ENCODE results near the gene MYL4. TPM values are rescaled to one million over a fixed set of nuclear protein-coding genes. Genes with fewer than 3 reads are reported as not detected.

MYL4 gene
- total and polyA plus RNA-seq, 10 of the 15 experiments (the other 5 are each of a cell fraction or from before 2014, with no cell fraction given), result 0.23 to 1.6 (median 0.58) TPM; not detected in 3

DNA sequence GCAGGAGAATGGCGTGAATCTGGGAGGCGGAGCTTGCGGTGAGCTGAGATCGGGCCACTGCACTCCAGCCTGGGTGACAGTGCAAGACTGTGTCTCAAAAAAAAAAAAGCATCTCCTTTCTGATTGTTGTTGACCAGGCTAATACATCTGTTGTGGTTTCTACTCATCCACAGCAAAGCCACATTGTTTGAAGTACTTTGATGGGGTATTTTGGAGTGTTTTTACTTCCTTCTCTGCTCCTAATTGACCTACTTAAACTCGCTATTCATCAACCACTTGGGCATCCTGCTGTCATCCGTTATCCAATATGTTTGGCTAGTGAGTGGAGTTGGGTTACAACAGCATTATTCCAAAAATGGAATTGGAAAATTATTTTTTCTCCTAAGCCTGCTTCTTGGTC lies 16.6 kb upstream of the MYL4 start:
- Histone ChIP-seq H3K27me3 (replicated peaks in 1 of 2; ENCODE audit: control insufficient read depth in 2 of 2, insufficient read depth in 2 of 2, low read length in 1 of 2) (no peaks in the 10 kb centered on the region), H3K9ac (ENCODE audit: control insufficient read depth, insufficient read depth, low read length) (no peak overlapping the region), H4K20me1 (ENCODE audit: control insufficient read depth, insufficient read depth) (no peaks in the 10 kb centered on the region; the same call in 1 of the 2 replicates), H3K4me3 (no peak overlapping the region), H3K27ac (ENCODE audit: control insufficient read depth, insufficient read depth) (peak overlapping the region; percentile 39; the same call in 1 of the 2 replicates), H2AFZ (ENCODE audit: control insufficient read depth, low read depth, low read length) (0 out of 2 replicates have a peak overlapping the region, but pooled peaks have one; percentile 4), H3K36me3 (ENCODE audit: control insufficient read depth in 2 of 2, insufficient read depth in 2 of 2, low read length in 1 of 2) (no peaks in the 10 kb centered on the region), H3K4me1 (ENCODE audit: control insufficient read depth, insufficient read depth, low read length) (peaks cover 4% of the 10 kb centered on the region), H3K9me3 (replicated peaks; ENCODE audit: control insufficient read depth, insufficient read depth, low read length) (no peaks in the 10 kb centered on the region; the same call in 2 of the 3 replicates), H3K4me2 (ENCODE audit: control insufficient read depth, insufficient read depth) (peak overlapping the region; percentile 11; the same call in 1 of the 2 replicates), H3K79me2 (ENCODE audit: control insufficient read depth, insufficient read depth, low read length) (peaks cover 15% of the 10 kb centered on the region)
- DNase-seq (ENCODE audit: low read depth, low spot score) (peak; percentile 83), ATAC-seq (peak; percentile 29), FAIRE-seq (peak; percentile 18)
- POLR2A ChIA-PET, result interaction anchor here (1.2 to 1.7 kb wide), 2 partner anchors 11 to 12 kb away, joined by 5 to 6 read pairs; no protein-coding TSS in a partner anchor
- WGBS (ENCODE audit: insufficient coverage, insufficient replicate concordance, low lambda C conversion rate, missing lambda C conversion rate), result 12% methylated on average over 6 of the region's 6 CpGs
- in situ Hi-C loops (cut with MboI) (no loop called here), intact Hi-C loops (cut with micrococcal nuclease; ENCODE audit: unreplicated experiment) (no loop called here)
- CTCF ChIA-PET, result interaction anchor here (0.8 kb wide), 1 partner anchor 37 kb away, joined by 3 read pairs; no protein-coding TSS in a partner anchor
- no TSS peak for BruUV-seq (replicated peaks)
- RAD21 ChIA-PET (ENCODE audit: unreplicated experiment), result interaction anchor here (1.0 to 1.7 kb wide), 2 partner anchors 11 to 14 kb away, joined by 3 to 7 read pairs; no protein-coding TSS in a partner anchor
- SMC1A ChIA-PET (ENCODE audit: uncharacterized antibody, unreplicated experiment), result interaction anchor here (0.8 to 5.3 kb wide), 5 partner anchors 11 to 38 kb away, joined by 3 to 70 read pairs (median 3); partner anchors contain the start of gene MYL4
- no peak for TF ChIP-seq SUPT20H (IDR thresholded peaks at IDR 0.05; ENCODE audit: borderline replicate concordance, control insufficient read depth, low read depth, low read length)
- TF ChIP-seq EED (IDR thresholded peaks at IDR 0.05; ENCODE audit: low read depth), result peak; percentile 47; the same call in 1 of the 2 replicates
- TF ChIP-seq, protein P1, sequence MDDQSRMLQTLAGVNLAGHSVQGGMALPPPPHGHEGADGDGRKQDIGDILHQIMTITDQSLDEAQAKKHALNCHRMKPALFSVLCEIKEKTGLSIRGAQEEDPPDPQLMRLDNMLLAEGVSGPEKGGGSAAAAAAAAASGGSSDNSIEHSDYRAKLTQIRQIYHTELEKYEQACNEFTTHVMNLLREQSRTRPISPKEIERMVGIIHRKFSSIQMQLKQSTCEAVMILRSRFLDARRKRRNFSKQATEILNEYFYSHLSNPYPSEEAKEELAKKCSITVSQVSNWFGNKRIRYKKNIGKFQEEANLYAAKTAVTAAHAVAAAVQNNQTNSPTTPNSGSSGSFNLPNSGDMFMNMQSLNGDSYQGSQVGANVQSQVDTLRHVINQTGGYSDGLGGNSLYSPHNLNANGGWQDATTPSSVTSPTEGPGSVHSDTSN (IDR thresholded peaks at IDR 0.05; ENCODE audit: insufficient replicate concordance, low read depth, low read length), result no peak
- TF ChIP-seq POU2F2 (IDR thresholded peaks at IDR 0.05; ENCODE audit: borderline replicate concordance, low read depth, low read length), result no peak
- no peak for TF ChIP-seq NR2C1 (IDR thresholded peaks at IDR 0.05)
- no peak for TF ChIP-seq SRF (IDR thresholded peaks at IDR 0.05; ENCODE audit: low read depth in 2 of 2, low read length in 2 of 2)
- TF ChIP-seq CBX3 (IDR thresholded peaks at IDR 0.05; ENCODE audit: borderline replicate concordance, low read depth), result no peak
- TF ChIP-seq POLR2AphosphoS5 (IDR thresholded peaks at IDR 0.05; ENCODE audit: low read length), result no peak
- TF ChIP-seq, protein P2, sequence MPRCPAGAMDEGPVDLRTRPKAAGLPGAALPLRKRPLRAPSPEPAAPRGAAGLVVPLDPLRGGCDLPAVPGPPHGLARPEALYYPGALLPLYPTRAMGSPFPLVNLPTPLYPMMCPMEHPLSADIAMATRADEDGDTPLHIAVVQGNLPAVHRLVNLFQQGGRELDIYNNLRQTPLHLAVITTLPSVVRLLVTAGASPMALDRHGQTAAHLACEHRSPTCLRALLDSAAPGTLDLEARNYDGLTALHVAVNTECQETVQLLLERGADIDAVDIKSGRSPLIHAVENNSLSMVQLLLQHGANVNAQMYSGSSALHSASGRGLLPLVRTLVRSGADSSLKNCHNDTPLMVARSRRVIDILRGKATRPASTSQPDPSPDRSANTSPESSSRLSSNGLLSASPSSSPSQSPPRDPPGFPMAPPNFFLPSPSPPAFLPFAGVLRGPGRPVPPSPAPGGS (IDR thresholded peaks at IDR 0.05; ENCODE audit: borderline replicate concordance, insufficient read depth, low read depth, low read length, poor library complexity, severe bottlenecking), result no peak
- peak; percentile 68 for TF ChIP-seq DPF2 (IDR thresholded peaks at IDR 0.05)
- TF ChIP-seq, protein P3, sequence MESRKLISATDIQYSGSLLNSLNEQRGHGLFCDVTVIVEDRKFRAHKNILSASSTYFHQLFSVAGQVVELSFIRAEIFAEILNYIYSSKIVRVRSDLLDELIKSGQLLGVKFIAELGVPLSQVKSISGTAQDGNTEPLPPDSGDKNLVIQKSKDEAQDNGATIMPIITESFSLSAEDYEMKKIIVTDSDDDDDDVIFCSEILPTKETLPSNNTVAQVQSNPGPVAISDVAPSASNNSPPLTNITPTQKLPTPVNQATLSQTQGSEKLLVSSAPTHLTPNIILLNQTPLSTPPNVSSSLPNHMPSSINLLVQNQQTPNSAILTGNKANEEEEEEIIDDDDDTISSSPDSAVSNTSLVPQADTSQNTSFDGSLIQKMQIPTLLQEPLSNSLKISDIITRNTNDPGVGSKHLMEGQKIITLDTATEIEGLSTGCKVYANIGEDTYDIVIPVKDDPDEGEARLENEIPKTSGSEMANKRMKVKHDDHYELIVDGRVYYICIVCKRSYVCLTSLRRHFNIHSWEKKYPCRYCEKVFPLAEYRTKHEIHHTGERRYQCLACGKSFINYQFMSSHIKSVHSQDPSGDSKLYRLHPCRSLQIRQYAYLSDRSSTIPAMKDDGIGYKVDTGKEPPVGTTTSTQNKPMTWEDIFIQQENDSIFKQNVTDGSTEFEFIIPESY (IDR thresholded peaks at IDR 0.05), result no peak
- TF ChIP-seq SMC3 (IDR thresholded peaks at IDR 0.05; ENCODE audit: borderline replicate concordance, low read length), result no peak
- no peak for TF ChIP-seq HDAC2 (IDR thresholded peaks at IDR 0.05)
- TF ChIP-seq, protein P4, sequence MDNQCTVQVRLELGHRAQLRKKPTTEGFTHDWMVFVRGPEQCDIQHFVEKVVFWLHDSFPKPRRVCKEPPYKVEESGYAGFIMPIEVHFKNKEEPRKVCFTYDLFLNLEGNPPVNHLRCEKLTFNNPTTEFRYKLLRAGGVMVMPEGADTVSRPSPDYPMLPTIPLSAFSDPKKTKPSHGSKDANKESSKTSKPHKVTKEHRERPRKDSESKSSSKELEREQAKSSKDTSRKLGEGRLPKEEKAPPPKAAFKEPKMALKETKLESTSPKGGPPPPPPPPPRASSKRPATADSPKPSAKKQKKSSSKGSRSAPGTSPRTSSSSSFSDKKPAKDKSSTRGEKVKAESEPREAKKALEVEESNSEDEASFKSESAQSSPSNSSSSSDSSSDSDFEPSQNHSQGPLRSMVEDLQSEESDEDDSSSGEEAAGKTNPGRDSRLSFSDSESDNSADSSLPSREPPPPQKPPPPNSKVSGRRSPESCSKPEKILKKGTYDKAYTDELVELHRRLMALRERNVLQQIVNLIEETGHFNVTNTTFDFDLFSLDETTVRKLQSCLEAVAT (IDR thresholded peaks at IDR 0.05), result peak; percentile 95
- TF ChIP-seq NR2F1 (conservative IDR thresholded peaks at IDR 0.05), result no peak; the same call in 1 of the 2 replicates
- no peak for TF ChIP-seq SMAD1 (IDR thresholded peaks at IDR 0.05; ENCODE audit: low read depth, partially characterized antibody)
- TF ChIP-seq BMI1 (IDR thresholded peaks at IDR 0.05; ENCODE audit: borderline replicate concordance), result no peak
- no peak for TF ChIP-seq CHD1 (IDR thresholded peaks at IDR 0.05; ENCODE audit: low read depth, low read length)
- TF ChIP-seq BCL11A (IDR thresholded peaks at IDR 0.05; ENCODE audit: low read depth, low read length), result peak; percentile 63; the same call in 1 of the 2 replicates
- TF ChIP-seq PAX8 (IDR thresholded peaks at IDR 0.05), result no peak

All from GM12878 (cell line).